ENCODE results near the gene TPMT. TPM values are rescaled to one million over a fixed set of nuclear protein-coding genes. Genes with fewer than 3 reads are reported as not detected.

Gene TPMT
- total and polyA plus RNA-seq, 4 donors, result 10.3 to 28.6 (median 25.7) TPM

DNA sequence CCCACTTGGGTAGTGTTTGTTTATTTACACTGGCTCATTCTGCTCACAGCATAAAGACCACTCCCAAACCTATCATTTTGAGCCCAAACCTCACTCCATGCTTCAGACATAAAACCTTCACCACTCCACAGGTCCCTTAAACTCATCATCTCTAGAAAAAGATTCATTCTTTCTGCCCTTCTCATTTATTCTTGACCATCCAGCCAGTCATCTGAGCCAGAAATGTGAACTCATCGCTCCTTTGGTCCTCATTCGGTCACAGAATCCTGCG lies 12.4 kb downstream of the TPMT start:
- Histone ChIP-seq H3K4me3 (ENCODE audit: low read depth in 1 of 3, low read length in 3 of 3) (no peak overlapping the region), H3K27ac (ENCODE audit: low read depth in 1 of 2, low read length in 2 of 2) (no peak overlapping the region), H3K27me3 (ENCODE audit: control insufficient read depth in 4 of 4, insufficient read depth in 4 of 4, low read length in 3 of 4) (no peaks in the 10 kb centered on the region)

DNA sequence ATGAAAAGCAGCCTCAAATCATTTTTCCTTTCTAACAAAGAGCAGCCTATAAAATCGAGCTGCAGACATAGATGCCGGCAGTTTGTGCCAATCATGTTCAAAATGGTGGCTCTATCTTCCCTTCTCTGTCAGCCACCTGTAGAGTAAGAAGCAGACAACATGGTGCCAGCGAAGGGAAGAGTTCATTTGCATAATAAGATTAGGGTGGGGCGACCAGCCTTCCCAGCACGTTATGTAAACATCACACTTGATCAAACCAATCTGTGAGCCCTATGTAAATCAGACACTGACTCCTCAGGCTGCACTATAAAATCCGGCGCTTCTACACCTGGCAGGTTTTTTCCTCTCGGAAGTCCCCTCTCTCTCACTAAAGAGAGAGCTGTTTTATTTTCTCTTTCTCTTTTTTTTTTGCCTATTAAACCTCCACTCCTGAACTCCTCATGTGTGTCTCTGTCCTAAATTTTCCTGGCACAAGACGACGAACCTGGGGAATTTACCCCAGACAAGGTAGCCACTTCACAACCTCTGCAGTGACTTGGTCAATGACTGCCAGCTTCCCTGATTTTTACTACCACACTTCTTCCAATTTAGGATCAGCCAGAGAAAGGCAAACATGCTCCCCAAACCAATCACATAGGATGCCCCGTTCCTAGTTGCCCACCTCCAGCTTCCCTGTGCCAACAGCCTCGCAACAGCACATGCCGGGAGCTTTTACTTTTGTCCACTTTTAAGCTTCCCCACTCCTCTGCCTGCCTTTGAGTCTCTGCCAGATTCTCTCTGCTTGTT lies 12.9 kb downstream of the TPMT start:
- Histone ChIP-seq H3K9me3 (ENCODE audit: control insufficient read depth in 4 of 4, low read length in 3 of 4) (no peaks in the 10 kb centered on the region), H3K27me3 (ENCODE audit: control insufficient read depth in 4 of 4, insufficient read depth in 4 of 4, low read length in 3 of 4) (no peaks in the 10 kb centered on the region), H3K36me3 (ENCODE audit: control insufficient read depth in 4 of 4, insufficient read depth in 3 of 4, low read depth in 1 of 4, low read length in 3 of 4) (peaks cover 7 to 51% (median 35%) of the 10 kb centered on the region in 4 donors), H3K4me1 (ENCODE audit: control insufficient read depth in 4 of 4, insufficient read depth in 4 of 4, low read length in 3 of 4) (peaks cover 0 to 2% (median 0%) of the 10 kb centered on the region in 4 donors), H3K27ac (ENCODE audit: low read depth in 1 of 2, low read length in 2 of 2) (no peak overlapping the region), H3K4me3 (ENCODE audit: low read depth in 1 of 3, low read length in 3 of 3) (no peak overlapping the region), H3K9ac (ENCODE audit: low read depth in 1 of 2, low read length in 2 of 2) (no peak overlapping the region)
- 93% methylated on average over 13 of the region's 13 CpGs for WGBS
- no peak for DNase-seq (ENCODE audit: low spot score)
- TF ChIP-seq, protein P1, sequence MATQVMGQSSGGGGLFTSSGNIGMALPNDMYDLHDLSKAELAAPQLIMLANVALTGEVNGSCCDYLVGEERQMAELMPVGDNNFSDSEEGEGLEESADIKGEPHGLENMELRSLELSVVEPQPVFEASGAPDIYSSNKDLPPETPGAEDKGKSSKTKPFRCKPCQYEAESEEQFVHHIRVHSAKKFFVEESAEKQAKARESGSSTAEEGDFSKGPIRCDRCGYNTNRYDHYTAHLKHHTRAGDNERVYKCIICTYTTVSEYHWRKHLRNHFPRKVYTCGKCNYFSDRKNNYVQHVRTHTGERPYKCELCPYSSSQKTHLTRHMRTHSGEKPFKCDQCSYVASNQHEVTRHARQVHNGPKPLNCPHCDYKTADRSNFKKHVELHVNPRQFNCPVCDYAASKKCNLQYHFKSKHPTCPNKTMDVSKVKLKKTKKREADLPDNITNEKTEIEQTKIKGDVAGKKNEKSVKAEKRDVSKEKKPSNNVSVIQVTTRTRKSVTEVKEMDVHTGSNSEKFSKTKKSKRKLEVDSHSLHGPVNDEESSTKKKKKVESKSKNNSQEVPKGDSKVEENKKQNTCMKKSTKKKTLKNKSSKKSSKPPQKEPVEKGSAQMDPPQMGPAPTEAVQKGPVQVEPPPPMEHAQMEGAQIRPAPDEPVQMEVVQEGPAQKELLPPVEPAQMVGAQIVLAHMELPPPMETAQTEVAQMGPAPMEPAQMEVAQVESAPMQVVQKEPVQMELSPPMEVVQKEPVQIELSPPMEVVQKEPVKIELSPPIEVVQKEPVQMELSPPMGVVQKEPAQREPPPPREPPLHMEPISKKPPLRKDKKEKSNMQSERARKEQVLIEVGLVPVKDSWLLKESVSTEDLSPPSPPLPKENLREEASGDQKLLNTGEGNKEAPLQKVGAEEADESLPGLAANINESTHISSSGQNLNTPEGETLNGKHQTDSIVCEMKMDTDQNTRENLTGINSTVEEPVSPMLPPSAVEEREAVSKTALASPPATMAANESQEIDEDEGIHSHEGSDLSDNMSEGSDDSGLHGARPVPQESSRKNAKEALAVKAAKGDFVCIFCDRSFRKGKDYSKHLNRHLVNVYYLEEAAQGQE (IDR thresholded peaks at IDR 0.05), result no peak
- no peak for TF ChIP-seq TAF1 (conservative IDR thresholded peaks at IDR 0.05)
- no peak for TF ChIP-seq JUND (IDR thresholded peaks at IDR 0.05)
- TF ChIP-seq, protein P2, sequence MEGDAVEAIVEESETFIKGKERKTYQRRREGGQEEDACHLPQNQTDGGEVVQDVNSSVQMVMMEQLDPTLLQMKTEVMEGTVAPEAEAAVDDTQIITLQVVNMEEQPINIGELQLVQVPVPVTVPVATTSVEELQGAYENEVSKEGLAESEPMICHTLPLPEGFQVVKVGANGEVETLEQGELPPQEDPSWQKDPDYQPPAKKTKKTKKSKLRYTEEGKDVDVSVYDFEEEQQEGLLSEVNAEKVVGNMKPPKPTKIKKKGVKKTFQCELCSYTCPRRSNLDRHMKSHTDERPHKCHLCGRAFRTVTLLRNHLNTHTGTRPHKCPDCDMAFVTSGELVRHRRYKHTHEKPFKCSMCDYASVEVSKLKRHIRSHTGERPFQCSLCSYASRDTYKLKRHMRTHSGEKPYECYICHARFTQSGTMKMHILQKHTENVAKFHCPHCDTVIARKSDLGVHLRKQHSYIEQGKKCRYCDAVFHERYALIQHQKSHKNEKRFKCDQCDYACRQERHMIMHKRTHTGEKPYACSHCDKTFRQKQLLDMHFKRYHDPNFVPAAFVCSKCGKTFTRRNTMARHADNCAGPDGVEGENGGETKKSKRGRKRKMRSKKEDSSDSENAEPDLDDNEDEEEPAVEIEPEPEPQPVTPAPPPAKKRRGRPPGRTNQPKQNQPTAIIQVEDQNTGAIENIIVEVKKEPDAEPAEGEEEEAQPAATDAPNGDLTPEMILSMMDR (IDR thresholded peaks at IDR 0.05; ENCODE audit: low read depth, low read length, missing input control), result no peak
- TF ChIP-seq HNF4A (conservative IDR thresholded peaks at IDR 0.05), result no peak
- no peak for TF ChIP-seq YY1 (IDR thresholded peaks at IDR 0.05)
- TF ChIP-seq EGR1 (IDR thresholded peaks at IDR 0.05; ENCODE audit: low read depth in 2 of 2), result no peak
- TF ChIP-seq RAD21 (IDR thresholded peaks at IDR 0.05), result no peak
- TF ChIP-seq RXRA (IDR thresholded peaks at IDR 0.05), result no peak
- TF ChIP-seq FOXA1 (IDR thresholded peaks at IDR 0.05), result no peak
- TF ChIP-seq, protein P3, sequence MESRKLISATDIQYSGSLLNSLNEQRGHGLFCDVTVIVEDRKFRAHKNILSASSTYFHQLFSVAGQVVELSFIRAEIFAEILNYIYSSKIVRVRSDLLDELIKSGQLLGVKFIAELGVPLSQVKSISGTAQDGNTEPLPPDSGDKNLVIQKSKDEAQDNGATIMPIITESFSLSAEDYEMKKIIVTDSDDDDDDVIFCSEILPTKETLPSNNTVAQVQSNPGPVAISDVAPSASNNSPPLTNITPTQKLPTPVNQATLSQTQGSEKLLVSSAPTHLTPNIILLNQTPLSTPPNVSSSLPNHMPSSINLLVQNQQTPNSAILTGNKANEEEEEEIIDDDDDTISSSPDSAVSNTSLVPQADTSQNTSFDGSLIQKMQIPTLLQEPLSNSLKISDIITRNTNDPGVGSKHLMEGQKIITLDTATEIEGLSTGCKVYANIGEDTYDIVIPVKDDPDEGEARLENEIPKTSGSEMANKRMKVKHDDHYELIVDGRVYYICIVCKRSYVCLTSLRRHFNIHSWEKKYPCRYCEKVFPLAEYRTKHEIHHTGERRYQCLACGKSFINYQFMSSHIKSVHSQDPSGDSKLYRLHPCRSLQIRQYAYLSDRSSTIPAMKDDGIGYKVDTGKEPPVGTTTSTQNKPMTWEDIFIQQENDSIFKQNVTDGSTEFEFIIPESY (IDR thresholded peaks at IDR 0.05), result no peak
- TF ChIP-seq HNF4G (IDR thresholded peaks at IDR 0.05), result no peak
- no peak for TF ChIP-seq FOXA2 (IDR thresholded peaks at IDR 0.05)
- no peak for TF ChIP-seq SP1 (IDR thresholded peaks at IDR 0.05)
- TF ChIP-seq, protein P4, sequence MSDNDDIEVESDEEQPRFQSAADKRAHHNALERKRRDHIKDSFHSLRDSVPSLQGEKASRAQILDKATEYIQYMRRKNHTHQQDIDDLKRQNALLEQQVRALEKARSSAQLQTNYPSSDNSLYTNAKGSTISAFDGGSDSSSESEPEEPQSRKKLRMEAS (IDR thresholded peaks at IDR 0.05), result no peak
- no peak for TF ChIP-seq NR2F2 (IDR thresholded peaks at IDR 0.05)

More for the DNA sequence above, 12.4 kb downstream of the TPMT start:
- H3K9ac ChIP-seq (ENCODE audit: low read depth in 1 of 2, low read length in 2 of 2), result no peak overlapping the region
- peaks cover 0 to 5% (median 0%) of the 10 kb centered on the region in 4 donors for H3K4me1 ChIP-seq (ENCODE audit: control insufficient read depth in 4 of 4, insufficient read depth in 4 of 4, low read length in 3 of 4)
- DNase-seq (ENCODE audit: low spot score), result no peak
- H3K9me3 ChIP-seq (ENCODE audit: control insufficient read depth in 4 of 4, low read length in 3 of 4), result no peaks in the 10 kb centered on the region
- WGBS, result 98% methylated on average over 3 of the region's 3 CpGs
- no peak for TF ChIP-seq EGR1 (IDR thresholded peaks at IDR 0.05; ENCODE audit: low read depth in 2 of 2)
- no peak for TF ChIP-seq FOXA2 (IDR thresholded peaks at IDR 0.05)
- no peak for TF ChIP-seq JUND (IDR thresholded peaks at IDR 0.05)
- TF ChIP-seq HNF4A (conservative IDR thresholded peaks at IDR 0.05), result no peak
- no peak for TF ChIP-seq NR2F2 (IDR thresholded peaks at IDR 0.05)
- no peak for TF ChIP-seq TAF1 (conservative IDR thresholded peaks at IDR 0.05)
- TF ChIP-seq GABPA (IDR thresholded peaks at IDR 0.05 in 1 of 2, conservative IDR thresholded peaks at IDR 0.05 in 1 of 2), result no peak
- TF ChIP-seq, protein P1 (IDR thresholded peaks at IDR 0.05), result no peak
- TF ChIP-seq, protein P4 (IDR thresholded peaks at IDR 0.05), result no peak
- no peak for TF ChIP-seq SP1 (IDR thresholded peaks at IDR 0.05)
- H3K36me3 ChIP-seq (ENCODE audit: control insufficient read depth in 4 of 4, insufficient read depth in 3 of 4, low read depth in 1 of 4, low read length in 3 of 4), result peaks cover 7 to 51% (median 35%) of the 10 kb centered on the region in 4 donors

Measured in liver (tissue), 9 donors.